AG20443 (cell line): Measurements from ENCODE around the gene NPHS2.
"Not testable (repeated sequence)": the region's sequence is repeated elsewhere in the genome, so short reads cannot be mapped to it uniquely, and the experiment has no call there.

Experiments
- DNase-seq: peaks from one replicate; pipeline ENCODE4 v3.0.0; 2012; ENCODE audit warnings: low spot score, mixed read lengths

Gene NPHS2

DNA sequence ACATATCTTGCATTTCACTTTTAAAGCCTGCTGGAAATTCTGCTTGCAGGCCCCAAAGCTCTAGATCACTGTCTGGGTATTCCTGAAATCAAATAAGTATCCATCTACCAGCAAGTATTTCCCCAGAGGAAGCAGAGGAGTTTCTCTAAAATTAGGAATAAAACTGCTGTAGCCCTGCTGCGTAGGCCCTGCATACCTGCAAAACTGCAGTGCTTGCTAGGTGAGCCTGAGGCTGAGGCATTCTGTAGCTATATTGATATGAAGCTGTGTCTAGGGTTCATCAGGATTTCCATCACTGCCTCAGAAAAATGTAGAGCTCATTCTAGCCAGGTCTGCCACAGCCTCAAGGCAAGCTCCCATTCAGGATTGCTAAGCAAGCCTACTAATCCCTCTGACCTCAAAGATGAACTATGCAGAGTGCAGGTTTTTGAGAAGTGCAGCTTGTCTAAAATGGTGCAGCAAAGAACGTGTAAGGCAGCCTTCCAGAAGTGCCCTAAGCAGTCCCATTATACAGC lies 28.7 kb downstream of the NPHS2 start:
- no peak for DNase-seq

GRCh38 chr1:179545321-179545720 lies 30.4 kb downstream of the NPHS2 start:
- DNase-seq: no peak

DNA sequence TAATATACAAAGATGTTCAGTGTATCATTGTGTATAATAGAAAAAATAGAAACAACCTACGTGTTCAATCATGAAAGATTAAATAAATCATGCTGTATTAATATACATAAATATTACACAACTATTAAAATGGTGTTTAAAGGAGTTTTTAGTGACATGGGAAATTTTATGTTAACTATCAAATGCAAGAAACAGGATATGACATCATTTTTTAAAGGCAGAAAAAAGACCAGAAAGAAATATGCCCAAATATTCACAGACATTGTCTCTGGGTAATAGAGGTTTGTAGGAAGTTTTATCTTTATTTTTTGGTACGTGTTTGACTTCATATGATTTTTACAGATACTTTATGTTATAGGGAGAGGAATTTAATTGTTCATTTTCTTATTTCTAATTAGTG lies 34.0 kb downstream of the NPHS2 start:
- no peak for DNase-seq

DNA sequence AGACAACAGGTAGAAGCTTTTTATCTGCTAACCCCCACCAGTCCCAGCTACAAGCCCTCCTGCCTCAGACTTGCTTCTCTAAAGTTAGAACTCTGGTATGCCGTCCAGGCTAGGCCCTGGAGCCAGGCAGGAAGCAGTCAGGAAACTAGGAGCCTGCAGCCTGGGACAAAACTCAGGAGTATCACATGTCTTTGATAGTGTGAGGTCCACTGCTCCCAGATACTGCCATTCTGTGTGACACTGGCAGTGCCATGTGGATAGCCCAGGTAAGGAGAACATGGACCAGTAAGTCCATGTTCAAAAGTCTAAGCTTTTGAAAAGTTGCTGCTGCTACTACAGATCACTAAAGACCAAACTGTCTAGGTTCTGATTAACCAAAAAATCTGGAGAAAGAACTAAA lies 45.4 kb downstream of the NPHS2 start:
- DNase-seq: no peak

- DNase-seq: no peak
Observed at GRCh38 chr1:179529482-179530195, 46.1 kb downstream of the NPHS2 start.

GRCh38 chr1:179518544-179518943 lies 57.2 kb downstream of the NPHS2 start:
- not testable (repeated sequence) for DNase-seq

DNA sequence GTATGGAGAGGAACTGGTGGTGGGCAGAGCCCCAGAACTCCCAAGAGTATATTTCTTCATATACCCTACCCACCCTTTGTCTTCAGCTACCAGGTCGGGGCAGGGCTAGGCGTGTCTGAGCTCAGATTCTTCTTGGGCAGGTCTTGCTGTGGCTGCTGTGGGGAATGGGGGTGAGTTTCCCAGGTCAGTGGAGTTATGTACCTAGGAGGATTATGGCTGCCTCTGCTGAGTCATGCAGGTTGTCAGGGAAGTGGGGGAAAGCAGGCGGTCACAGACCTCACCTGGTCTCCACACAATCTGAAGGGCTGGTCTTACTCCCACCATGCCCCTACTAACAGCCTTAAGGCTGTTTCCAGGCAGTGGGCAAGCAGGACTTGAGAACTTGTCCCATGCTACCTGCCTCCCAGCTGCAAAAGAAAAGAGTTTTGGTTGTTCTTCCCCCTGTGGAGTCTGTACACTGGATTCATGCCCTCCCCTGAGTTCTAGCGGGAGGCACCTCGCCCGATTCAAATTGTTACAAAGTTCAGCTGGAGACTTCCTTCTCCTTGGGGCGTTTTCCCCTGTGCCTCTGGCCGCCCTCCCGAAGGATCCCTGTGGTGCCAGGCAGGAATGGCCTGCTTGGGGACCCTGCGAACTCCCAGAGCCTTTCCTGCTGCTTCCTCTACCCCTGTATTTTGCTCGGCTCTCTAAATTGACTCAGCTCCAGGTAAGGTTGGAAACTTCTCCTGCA lies 58.6 kb downstream of the NPHS2 start:
- DNase-seq: no peak

DNA sequence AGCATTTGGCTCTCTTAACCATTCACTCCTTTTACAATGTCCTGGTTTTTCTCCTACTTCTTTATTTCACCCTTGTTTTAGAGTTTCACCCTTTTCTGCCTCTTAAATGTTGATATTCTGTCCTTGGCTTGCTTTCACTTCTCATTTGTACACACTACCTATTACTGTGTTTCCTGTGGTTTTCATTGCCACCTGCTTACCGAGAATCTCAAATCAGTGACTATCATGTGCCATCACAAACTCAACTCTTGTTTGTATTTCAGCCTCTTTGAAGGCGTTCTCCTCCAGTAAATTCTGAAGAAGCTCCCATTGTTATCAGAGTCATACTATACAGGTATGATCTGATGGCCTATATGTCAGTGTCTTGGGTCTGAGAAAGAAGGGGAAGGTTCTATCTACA lies 65.7 kb downstream of the NPHS2 start:
- DNase-seq: no peak

- DNase-seq: no peak
Observed at GRCh38 chr1:179509384-179509783, 66.4 kb downstream of the NPHS2 start.

GRCh38 chr1:179506199-179506598 lies 69.5 kb downstream of the NPHS2 start:
- DNase-seq: no peak
